Measurements from ENCODE around the gene GPSM3. TPM values are rescaled to one million over a fixed set of nuclear protein-coding genes. Genes with fewer than 3 reads are reported as not detected.

The GPSM3 gene
- total and polyA plus RNA-seq, 4 donors = 2.3 to 8.0 (median 6.3) TPM

GRCh38 chr6:32158052-32158451 lies 34.4 kb downstream of the GPSM3 start:
- Histone ChIP-seq H3K9ac (ENCODE audit: low read depth in 1 of 2, low read length in 2 of 2) (no peak overlapping the region), H3K27ac (ENCODE audit: low read depth in 1 of 2, low read length in 2 of 2) (no peak overlapping the region), H3K4me3 (ENCODE audit: low read depth in 1 of 3, low read length in 3 of 3) (no peak overlapping the region), H3K27me3 (ENCODE audit: control insufficient read depth in 4 of 4, insufficient read depth in 4 of 4, low read length in 3 of 4) (no peaks in the 10 kb centered on the region), H3K36me3 (ENCODE audit: control insufficient read depth in 4 of 4, insufficient read depth in 3 of 4, low read depth in 1 of 4, low read length in 3 of 4) (peaks cover 7 to 11% (median 10%) of the 10 kb centered on the region in 4 donors), H3K9me3 (ENCODE audit: control insufficient read depth in 4 of 4, low read length in 3 of 4) (no peaks in the 10 kb centered on the region), H3K4me1 (ENCODE audit: control insufficient read depth in 4 of 4, insufficient read depth in 4 of 4, low read length in 3 of 4) (peaks cover 6 to 24% (median 13%) of the 10 kb centered on the region in 4 donors)
- no peak for DNase-seq (ENCODE audit: low spot score)
- no peak for TF ChIP-seq MAX (IDR thresholded peaks at IDR 0.05)

DNA sequence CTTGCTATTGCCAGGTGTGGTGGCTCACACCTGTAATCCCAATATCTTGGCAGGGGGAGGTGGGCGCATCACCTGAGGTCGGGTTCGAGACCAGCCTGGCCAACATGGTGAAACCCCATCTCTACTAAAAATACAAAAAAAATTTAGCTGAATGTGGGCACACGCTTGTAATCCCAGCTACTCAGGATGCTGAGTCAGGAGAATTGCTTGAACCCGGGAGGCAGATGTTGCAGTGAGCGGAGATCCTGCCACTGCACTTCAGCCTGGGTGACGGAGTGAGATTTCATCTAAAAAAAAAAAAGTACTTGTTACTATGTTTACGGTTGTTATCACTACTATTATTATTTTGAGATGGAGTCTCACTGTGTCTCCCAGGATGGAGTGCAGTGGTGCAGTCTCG lies 35.6 kb downstream of the GPSM3 start:
- H3K27ac ChIP-seq (ENCODE audit: low read depth in 1 of 2, low read length in 2 of 2) = no peak overlapping the region
- WGBS = 94% methylated on average over 9 of the region's 9 CpGs
- TF ChIP-seq FOXA1 (IDR thresholded peaks at IDR 0.05) (no peak), JUND (IDR thresholded peaks at IDR 0.05) (no peak)
- H3K4me1 ChIP-seq (ENCODE audit: control insufficient read depth in 4 of 4, insufficient read depth in 4 of 4, low read length in 3 of 4) = peaks cover 6 to 26% (median 13%) of the 10 kb centered on the region in 4 donors
- no peaks in the 10 kb centered on the region for H3K9me3 ChIP-seq (ENCODE audit: control insufficient read depth in 4 of 4, low read length in 3 of 4)
- H3K27me3 ChIP-seq (ENCODE audit: control insufficient read depth in 4 of 4, insufficient read depth in 4 of 4, low read length in 3 of 4) = no peaks in the 10 kb centered on the region
- no peak for DNase-seq (ENCODE audit: low spot score)
- H3K36me3 ChIP-seq (ENCODE audit: control insufficient read depth in 4 of 4, insufficient read depth in 3 of 4, low read depth in 1 of 4, low read length in 3 of 4) = peaks cover 3 to 11% (median 10%) of the 10 kb centered on the region in 4 donors
- H3K9ac ChIP-seq (ENCODE audit: low read depth in 1 of 2, low read length in 2 of 2) = no peak overlapping the region
- H3K4me3 ChIP-seq (ENCODE audit: low read depth in 1 of 3, low read length in 3 of 3) = no peak overlapping the region

GRCh38 chr6:32154514-32155161 lies 37.8 kb downstream of the GPSM3 start:
- WGBS = 6% methylated on average over 34 of the region's 34 CpGs
- no peak for TF ChIP-seq FOXA1 (IDR thresholded peaks at IDR 0.05)
- peak; percentile 79 to 88 for TF ChIP-seq RAD21 (IDR thresholded peaks at IDR 0.05)
- peak; percentile 56 for TF ChIP-seq CTCF (IDR thresholded peaks at IDR 0.05; ENCODE audit: low read depth, low read length, missing input control)

GRCh38 chr6:32153564-32154513 lies 38.6 kb downstream of the GPSM3 start, which contains the start of gene PPT2:
TSS of gene PPT2 (plus strand) at chr6:32154141. CDS start at chr6:32154595, 454 bp downstream.
- Histone ChIP-seq H3K27me3 (ENCODE audit: control insufficient read depth in 4 of 4, insufficient read depth in 4 of 4, low read length in 3 of 4) (peaks cover 0 to 5% (median 0%) of the 10 kb centered on the region in 4 donors), H3K27ac (ENCODE audit: low read depth in 1 of 2, low read length in 2 of 2) (peak within 1 kb of the TSS; percentile 87 to 88), H3K9ac (ENCODE audit: low read depth in 1 of 2, low read length in 2 of 2) (peak within 1 kb of the TSS; percentile 77 to 81), H3K36me3 (ENCODE audit: control insufficient read depth in 4 of 4, insufficient read depth in 3 of 4, low read depth in 1 of 4, low read length in 3 of 4) (peaks cover 3 to 11% (median 10%) of the 10 kb centered on the region in 4 donors), H3K9me3 (ENCODE audit: control insufficient read depth in 4 of 4, low read length in 3 of 4) (no peaks in the 10 kb centered on the region), H3K4me1 (ENCODE audit: control insufficient read depth in 4 of 4, insufficient read depth in 4 of 4, low read length in 3 of 4) (peaks cover 6 to 26% (median 13%) of the 10 kb centered on the region in 4 donors), H3K4me3 (ENCODE audit: low read depth in 1 of 3, low read length in 3 of 3) (peak within 1 kb of the TSS; percentile 66 to 97 (median 82))
- 5% methylated on average over 52 of the region's 52 CpGs for WGBS
- DNase-seq (ENCODE audit: low spot score) = peak; percentile 85
- TF ChIP-seq TAF1 (conservative IDR thresholded peaks at IDR 0.05) = no peak
- TF ChIP-seq HNF4G (IDR thresholded peaks at IDR 0.05) = peak; percentile 19
- no peak for TF ChIP-seq RAD21 (IDR thresholded peaks at IDR 0.05)
- TF ChIP-seq CTCF (IDR thresholded peaks at IDR 0.05; ENCODE audit: low read depth, low read length, missing input control) = peak; percentile 13
- TF ChIP-seq MAX (IDR thresholded peaks at IDR 0.05) = no peak
- TF ChIP-seq, protein P1, sequence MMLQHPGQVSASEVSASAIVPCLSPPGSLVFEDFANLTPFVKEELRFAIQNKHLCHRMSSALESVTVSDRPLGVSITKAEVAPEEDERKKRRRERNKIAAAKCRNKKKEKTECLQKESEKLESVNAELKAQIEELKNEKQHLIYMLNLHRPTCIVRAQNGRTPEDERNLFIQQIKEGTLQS (IDR thresholded peaks at IDR 0.05) = no peak
- TF ChIP-seq EGR1 (IDR thresholded peaks at IDR 0.05; ENCODE audit: low read depth in 2 of 2) = no peak
- peak; percentile 65 for TF ChIP-seq NR2F2 (IDR thresholded peaks at IDR 0.05)
- peak in 1 of 2 donors; percentile 10 for TF ChIP-seq HNF4A (conservative IDR thresholded peaks at IDR 0.05)
- TF ChIP-seq JUND (IDR thresholded peaks at IDR 0.05) = no peak
- TF ChIP-seq YY1 (IDR thresholded peaks at IDR 0.05) = peak; percentile 25

More at GRCh38 chr6:32154514-32155161, 37.8 kb downstream of the GPSM3 start:
- H3K4me1 ChIP-seq (ENCODE audit: control insufficient read depth in 4 of 4, insufficient read depth in 4 of 4, low read length in 3 of 4) = peaks cover 6 to 26% (median 13%) of the 10 kb centered on the region in 4 donors
- peak; percentile 79 for DNase-seq (ENCODE audit: low spot score)
- peak overlapping the region; percentile 87 to 88 for H3K27ac ChIP-seq (ENCODE audit: low read depth in 1 of 2, low read length in 2 of 2)
- H3K9ac ChIP-seq (ENCODE audit: low read depth in 1 of 2, low read length in 2 of 2) = peak overlapping the region; percentile 77 to 81
- H3K36me3 ChIP-seq (ENCODE audit: control insufficient read depth in 4 of 4, insufficient read depth in 3 of 4, low read depth in 1 of 4, low read length in 3 of 4) = peaks cover 3 to 11% (median 10%) of the 10 kb centered on the region in 4 donors
- no peaks in the 10 kb centered on the region for H3K9me3 ChIP-seq (ENCODE audit: control insufficient read depth in 4 of 4, low read length in 3 of 4)
- peak overlapping the region; percentile 66 to 97 (median 82) for H3K4me3 ChIP-seq (ENCODE audit: low read depth in 1 of 3, low read length in 3 of 3)
- peaks cover 0 to 5% (median 0%) of the 10 kb centered on the region in 4 donors for H3K27me3 ChIP-seq (ENCODE audit: control insufficient read depth in 4 of 4, insufficient read depth in 4 of 4, low read length in 3 of 4)

Measured in liver (tissue), 9 donors.